Astrocyte of the spinal cord (primary cell): ENCODE results near the gene ATRN.
A peak's percentile ranks its signal among the peaks of the same experiment; 100 is the strongest.

Source experiments
- DNase-seq: peaks from one replicate; pipeline ENCODE4 v3.0.0; 2011; ENCODE audit warnings: low read depth, low spot score
- H3K4me3 ChIP-seq: 2 replicates; pipeline ENCODE4 v1.5.1; 2011; ENCODE audit warnings: low read depth, mild to moderate bottlenecking, low read length, moderate library complexity
- in situ Hi-C: cut with HindIII; loops from 2 replicates; pipeline ENCODE4 v1.10.0; 2017; ENCODE audit warnings: low sequenced_read_pairs
- TF ChIP-seq, protein P1 (sequence below): IDR thresholded peaks from 2 replicates; pipeline ENCODE4 v1.5.1; 2012; ENCODE audit warnings: low read depth, mild to moderate bottlenecking, low read length, inconsistent platforms

Gene ATRN

DNA sequence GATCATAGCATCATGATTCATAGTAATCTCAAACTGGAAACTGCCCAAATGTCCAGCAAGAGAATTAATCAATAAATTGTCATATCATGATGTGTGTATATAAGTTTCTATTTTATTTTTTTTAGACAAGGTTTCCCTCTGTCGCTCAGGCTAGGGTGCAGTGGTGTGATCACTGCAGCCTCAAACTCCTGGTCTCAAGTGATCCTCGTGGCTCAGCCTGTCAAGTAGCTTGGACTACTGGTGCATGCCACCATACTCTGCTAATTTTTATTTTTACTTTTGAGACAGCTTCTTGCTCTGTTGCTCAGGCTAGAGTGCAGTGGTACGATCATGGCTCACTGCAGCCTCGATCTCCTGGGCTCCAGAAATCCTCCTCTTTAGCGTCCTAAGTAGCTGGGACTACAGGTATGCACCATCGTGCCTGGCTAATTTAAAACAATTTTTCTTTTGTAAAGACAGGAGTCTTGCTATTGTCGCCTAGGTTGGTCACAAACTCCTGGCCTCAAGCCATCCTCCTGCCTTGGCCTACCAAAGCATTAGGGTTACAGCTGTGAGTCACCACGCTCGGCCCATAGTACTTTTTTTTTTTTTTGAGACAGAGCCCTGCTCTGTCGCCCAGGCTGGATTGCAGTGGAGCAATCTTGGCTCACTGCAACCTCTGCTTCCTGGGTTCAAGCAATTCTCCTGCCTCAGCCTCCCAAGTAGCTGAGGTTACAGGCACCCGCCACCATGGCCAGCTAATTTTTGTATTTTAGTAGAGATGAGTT lies 8.7 kb upstream of the ATRN start:
- TF ChIP-seq, protein P1, sequence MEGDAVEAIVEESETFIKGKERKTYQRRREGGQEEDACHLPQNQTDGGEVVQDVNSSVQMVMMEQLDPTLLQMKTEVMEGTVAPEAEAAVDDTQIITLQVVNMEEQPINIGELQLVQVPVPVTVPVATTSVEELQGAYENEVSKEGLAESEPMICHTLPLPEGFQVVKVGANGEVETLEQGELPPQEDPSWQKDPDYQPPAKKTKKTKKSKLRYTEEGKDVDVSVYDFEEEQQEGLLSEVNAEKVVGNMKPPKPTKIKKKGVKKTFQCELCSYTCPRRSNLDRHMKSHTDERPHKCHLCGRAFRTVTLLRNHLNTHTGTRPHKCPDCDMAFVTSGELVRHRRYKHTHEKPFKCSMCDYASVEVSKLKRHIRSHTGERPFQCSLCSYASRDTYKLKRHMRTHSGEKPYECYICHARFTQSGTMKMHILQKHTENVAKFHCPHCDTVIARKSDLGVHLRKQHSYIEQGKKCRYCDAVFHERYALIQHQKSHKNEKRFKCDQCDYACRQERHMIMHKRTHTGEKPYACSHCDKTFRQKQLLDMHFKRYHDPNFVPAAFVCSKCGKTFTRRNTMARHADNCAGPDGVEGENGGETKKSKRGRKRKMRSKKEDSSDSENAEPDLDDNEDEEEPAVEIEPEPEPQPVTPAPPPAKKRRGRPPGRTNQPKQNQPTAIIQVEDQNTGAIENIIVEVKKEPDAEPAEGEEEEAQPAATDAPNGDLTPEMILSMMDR, result no peak
- in situ Hi-C loops, result no loop called here
- no peak for DNase-seq
- H3K4me3 ChIP-seq, result no peak overlapping the region

DNA sequence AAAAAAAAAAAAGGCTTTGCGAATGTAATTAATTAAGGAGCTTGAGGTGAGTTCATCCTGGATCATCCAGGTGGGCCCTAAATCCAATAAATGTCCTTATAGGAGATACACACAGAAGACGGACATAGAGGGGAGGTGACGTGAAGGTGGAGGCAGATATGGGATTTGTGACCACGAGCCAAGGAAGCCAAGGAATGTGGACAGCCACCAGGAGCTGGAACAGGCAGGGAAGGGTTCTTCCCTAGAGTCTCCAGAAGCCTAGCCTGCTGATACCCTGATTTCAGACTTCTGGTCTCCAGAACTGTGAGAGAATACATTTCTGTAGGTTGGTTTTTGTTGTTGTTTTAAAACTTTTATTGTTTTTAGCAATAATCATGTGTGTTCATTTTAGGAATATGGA lies 6.7 kb upstream of the ATRN start:
- in situ Hi-C loops, result no loop called here
- TF ChIP-seq, protein P1, result no peak
- DNase-seq, result no peak
- no peak overlapping the region for H3K4me3 ChIP-seq

DNA sequence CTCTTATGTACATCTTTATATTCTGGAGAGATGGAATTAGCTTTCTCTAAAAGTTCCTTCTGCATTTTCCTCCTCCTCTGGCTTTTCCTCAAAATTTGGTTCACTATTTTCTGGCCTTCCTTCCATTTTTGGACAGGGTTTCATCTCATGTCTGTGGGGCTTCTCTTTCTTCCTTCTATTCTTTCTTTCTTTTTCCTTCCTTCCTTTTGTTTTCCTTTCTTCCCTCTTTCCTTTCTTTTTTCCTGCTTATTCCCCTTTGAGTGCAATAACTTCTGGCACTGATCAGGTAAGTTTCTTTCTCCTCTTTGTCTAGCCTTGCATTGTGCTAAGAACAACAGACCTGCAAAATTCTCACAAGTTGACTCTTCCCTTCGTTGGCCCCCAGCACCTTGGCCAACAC lies 5.5 kb upstream of the ATRN start:
- in situ Hi-C loops, result no loop called here
- TF ChIP-seq, protein P1, result no peak
- H3K4me3 ChIP-seq, result no peak overlapping the region
- DNase-seq, result no peak

DNA sequence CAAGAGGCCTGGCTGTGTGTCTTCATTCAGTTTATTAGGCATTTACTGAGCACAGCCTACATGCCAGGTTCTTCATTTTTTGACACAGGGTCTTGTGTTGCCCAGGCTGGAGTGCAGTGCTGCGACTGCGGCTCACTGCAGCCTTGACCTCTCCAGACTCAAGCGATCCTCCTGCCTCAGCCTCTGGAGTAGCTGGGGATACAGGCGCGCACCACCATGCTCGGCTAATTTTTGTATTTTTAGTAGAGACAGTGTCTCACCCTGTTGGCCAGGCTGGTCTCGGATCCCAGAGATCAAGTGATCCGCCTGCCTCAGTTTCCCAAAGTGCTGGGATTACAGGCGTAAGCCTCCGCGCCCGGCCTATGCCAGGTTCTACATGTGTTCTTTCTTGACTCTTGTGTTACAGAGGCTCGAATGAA lies 601 bp upstream of the ATRN start:
- TF ChIP-seq, protein P1, result no peak
- in situ Hi-C loops, result no loop called here
- no peak for DNase-seq
- peak overlapping the region; percentile 84 for H3K4me3 ChIP-seq

DNA sequence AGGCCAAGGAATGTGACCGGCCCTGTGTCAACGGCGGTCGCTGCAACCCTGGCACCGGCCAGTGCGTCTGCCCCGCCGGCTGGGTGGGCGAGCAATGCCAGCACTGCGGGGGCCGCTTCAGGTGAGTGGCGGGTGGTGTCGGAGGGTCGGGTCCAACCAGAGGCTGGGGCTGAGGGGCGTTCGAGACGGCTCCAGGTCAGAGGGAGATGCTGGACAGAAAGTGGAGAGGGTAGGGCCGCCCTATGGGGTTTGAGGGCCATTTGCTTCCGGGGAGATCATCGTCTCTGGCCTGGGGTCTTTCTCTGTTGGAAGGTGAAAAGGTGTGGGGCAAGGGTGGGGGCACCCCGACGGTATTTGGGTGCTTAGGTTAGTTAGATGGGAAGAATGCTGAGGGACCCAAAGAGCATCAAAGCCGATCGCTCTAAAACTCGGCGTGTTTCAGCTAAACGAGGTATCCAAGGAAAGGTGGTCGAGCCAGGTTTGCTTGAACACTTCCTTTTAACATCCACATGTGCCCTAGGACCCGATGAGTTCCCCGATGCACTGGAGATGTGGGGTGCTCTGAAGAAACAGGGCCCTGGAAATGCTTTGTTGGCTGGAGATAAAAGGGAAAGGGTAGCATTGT lies 691 bp downstream of the ATRN start:
- DNase-seq, result no peak
- in situ Hi-C loops, result no loop called here
- TF ChIP-seq, protein P1, result no peak
- peak overlapping the region; percentile 84 for H3K4me3 ChIP-seq

DNA sequence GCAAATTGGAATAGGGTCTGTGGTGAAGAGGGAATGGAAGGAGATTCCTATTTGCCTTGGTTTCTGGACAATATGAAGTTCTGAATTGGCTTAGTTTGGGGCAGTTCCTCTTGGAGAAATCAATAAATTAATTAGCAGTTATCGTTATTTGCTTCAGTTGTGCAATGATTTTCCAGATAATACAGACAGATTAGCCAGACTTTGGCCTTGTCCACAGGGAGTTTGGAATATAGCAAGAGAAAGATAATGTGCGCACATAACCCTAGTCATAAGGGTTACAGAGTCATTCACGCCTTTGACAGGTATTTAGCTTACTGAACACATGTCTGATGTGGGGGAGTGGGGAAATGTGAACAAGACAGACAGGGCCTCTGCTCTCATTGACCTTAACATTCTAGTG lies 1.3 kb downstream of the ATRN start:
- in situ Hi-C loops, result no loop called here
- DNase-seq, result no peak
- TF ChIP-seq, protein P1, result no peak
- H3K4me3 ChIP-seq, result peak overlapping the region; percentile 84
